H1 (cell line): ENCODE results near the gene SCGN.

Experiments
- CBX5 ChIP-seq: fragments of 300-800, 300-1000 bp; sonication (generic); IDR thresholded peaks from 2 replicates; pipeline ENCODE4 v1.7.1; 2016; ENCODE audit warnings: antibody characterized with exemption, low read length, low read depth
- CTCF ChIP-seq, 3 experiments: IDR thresholded peaks; 1 replicate in 2 of 3; 2 replicates in 1 of 3; pipeline versions ENCODE4 v1.5.1 to v1.6.1; 2011; ENCODE audit warnings: low read length in 3 of 3, mild to moderate bottlenecking in 3 of 3, inconsistent platforms in 2 of 3, low read depth in 1 of 3, moderate library complexity in 1 of 3; ENCODE audit not compliant: insufficient read depth in 1 of 3; ENCODE audit errors: control extremely low read depth in 1 of 3
- EP300 ChIP-seq, 2 experiments: IDR thresholded peaks; 1 replicate in 1 of 2; 2 replicates in 1 of 2; pipeline ENCODE4 v1.6.1; 2011 to 2012; ENCODE audit warnings: low read depth in 2 of 2, low read length in 2 of 2, mild to moderate bottlenecking in 2 of 2, borderline replicate concordance in 1 of 2, inconsistent platforms in 1 of 2, moderate library complexity in 1 of 2
- HDAC6 ChIP-seq: IDR thresholded peaks from one replicate; pipeline ENCODE4 v1.7.1; 2012; ENCODE audit warnings: low read depth, mild to moderate bottlenecking, inconsistent platforms, low read length, moderate library complexity
- JUND ChIP-seq: IDR thresholded peaks from 2 replicates; pipeline ENCODE4 v1.6.1; 2011; ENCODE audit warnings: mild to moderate bottlenecking, improper control_type of control experiment, low read length
- NANOG ChIP-seq: IDR thresholded peaks from 2 replicates; pipeline ENCODE4 v1.6.1; 2011; ENCODE audit warnings: low read length, low read depth, mild to moderate bottlenecking, inconsistent platforms; ENCODE audit not compliant: insufficient read depth, poor library complexity, severe bottlenecking
- RFX5 ChIP-seq: IDR thresholded peaks from 2 replicates; pipeline ENCODE4 v1.6.1; 2011; ENCODE audit warnings: low read depth, low read length, improper control_type of control experiment, borderline replicate concordance
- TAF1 ChIP-seq: IDR thresholded peaks from 2 replicates; pipeline ENCODE4 v1.6.1; 2011; ENCODE audit warnings: mild to moderate bottlenecking, low read depth, low read length
- TF ChIP-seq, protein P1 (sequence below): fragments of 300-600 bp; sonication (generic); IDR thresholded peaks from 2 replicates; pipeline ENCODE4 v1.7.1; 2012; ENCODE audit warnings: low read length, moderate library complexity, mild to moderate bottlenecking, inconsistent platforms; ENCODE audit not compliant: insufficient replicate concordance

- TF ChIP-seq CTCF (IDR thresholded peaks at IDR 0.05; ENCODE audit: control extremely low read depth in 1 of 3, insufficient read depth in 1 of 3, low read depth in 1 of 3, low read length in 3 of 3) (no peak), RFX5 (no peak), EP300 (IDR thresholded peaks at IDR 0.05; ENCODE audit: borderline replicate concordance in 1 of 2, low read depth in 2 of 2, low read length in 2 of 2) (no peak), TAF1 (no peak), CBX5 (no peak), HDAC6 (no peak), NANOG (no peak), JUND (no peak)
- TF ChIP-seq, protein P1, sequence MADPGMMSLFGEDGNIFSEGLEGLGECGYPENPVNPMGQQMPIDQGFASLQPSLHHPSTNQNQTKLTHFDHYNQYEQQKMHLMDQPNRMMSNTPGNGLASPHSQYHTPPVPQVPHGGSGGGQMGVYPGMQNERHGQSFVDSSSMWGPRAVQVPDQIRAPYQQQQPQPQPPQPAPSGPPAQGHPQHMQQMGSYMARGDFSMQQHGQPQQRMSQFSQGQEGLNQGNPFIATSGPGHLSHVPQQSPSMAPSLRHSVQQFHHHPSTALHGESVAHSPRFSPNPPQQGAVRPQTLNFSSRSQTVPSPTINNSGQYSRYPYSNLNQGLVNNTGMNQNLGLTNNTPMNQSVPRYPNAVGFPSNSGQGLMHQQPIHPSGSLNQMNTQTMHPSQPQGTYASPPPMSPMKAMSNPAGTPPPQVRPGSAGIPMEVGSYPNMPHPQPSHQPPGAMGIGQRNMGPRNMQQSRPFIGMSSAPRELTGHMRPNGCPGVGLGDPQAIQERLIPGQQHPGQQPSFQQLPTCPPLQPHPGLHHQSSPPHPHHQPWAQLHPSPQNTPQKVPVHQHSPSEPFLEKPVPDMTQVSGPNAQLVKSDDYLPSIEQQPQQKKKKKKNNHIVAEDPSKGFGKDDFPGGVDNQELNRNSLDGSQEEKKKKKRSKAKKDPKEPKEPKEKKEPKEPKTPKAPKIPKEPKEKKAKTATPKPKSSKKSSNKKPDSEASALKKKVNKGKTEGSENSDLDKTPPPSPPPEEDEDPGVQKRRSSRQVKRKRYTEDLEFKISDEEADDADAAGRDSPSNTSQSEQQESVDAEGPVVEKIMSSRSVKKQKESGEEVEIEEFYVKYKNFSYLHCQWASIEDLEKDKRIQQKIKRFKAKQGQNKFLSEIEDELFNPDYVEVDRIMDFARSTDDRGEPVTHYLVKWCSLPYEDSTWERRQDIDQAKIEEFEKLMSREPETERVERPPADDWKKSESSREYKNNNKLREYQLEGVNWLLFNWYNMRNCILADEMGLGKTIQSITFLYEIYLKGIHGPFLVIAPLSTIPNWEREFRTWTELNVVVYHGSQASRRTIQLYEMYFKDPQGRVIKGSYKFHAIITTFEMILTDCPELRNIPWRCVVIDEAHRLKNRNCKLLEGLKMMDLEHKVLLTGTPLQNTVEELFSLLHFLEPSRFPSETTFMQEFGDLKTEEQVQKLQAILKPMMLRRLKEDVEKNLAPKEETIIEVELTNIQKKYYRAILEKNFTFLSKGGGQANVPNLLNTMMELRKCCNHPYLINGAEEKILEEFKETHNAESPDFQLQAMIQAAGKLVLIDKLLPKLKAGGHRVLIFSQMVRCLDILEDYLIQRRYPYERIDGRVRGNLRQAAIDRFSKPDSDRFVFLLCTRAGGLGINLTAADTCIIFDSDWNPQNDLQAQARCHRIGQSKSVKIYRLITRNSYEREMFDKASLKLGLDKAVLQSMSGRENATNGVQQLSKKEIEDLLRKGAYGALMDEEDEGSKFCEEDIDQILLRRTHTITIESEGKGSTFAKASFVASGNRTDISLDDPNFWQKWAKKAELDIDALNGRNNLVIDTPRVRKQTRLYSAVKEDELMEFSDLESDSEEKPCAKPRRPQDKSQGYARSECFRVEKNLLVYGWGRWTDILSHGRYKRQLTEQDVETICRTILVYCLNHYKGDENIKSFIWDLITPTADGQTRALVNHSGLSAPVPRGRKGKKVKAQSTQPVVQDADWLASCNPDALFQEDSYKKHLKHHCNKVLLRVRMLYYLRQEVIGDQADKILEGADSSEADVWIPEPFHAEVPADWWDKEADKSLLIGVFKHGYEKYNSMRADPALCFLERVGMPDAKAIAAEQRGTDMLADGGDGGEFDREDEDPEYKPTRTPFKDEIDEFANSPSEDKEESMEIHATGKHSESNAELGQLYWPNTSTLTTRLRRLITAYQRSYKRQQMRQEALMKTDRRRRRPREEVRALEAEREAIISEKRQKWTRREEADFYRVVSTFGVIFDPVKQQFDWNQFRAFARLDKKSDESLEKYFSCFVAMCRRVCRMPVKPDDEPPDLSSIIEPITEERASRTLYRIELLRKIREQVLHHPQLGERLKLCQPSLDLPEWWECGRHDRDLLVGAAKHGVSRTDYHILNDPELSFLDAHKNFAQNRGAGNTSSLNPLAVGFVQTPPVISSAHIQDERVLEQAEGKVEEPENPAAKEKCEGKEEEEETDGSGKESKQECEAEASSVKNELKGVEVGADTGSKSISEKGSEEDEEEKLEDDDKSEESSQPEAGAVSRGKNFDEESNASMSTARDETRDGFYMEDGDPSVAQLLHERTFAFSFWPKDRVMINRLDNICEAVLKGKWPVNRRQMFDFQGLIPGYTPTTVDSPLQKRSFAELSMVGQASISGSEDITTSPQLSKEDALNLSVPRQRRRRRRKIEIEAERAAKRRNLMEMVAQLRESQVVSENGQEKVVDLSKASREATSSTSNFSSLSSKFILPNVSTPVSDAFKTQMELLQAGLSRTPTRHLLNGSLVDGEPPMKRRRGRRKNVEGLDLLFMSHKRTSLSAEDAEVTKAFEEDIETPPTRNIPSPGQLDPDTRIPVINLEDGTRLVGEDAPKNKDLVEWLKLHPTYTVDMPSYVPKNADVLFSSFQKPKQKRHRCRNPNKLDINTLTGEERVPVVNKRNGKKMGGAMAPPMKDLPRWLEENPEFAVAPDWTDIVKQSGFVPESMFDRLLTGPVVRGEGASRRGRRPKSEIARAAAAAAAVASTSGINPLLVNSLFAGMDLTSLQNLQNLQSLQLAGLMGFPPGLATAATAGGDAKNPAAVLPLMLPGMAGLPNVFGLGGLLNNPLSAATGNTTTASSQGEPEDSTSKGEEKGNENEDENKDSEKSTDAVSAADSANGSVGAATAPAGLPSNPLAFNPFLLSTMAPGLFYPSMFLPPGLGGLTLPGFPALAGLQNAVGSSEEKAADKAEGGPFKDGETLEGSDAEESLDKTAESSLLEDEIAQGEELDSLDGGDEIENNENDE = no peak
Observed at GRCh38 chr6:25701807-25702206, 49.8 kb downstream of the SCGN start.
